Liver (tissue), 9 donors: ENCODE data around the gene ZNF280A. TPM values are rescaled to one million over a fixed set of nuclear protein-coding genes. Genes with fewer than 3 reads are reported as not detected.
"Not testable (repeated sequence)": the region's sequence is repeated elsewhere in the genome, so short reads cannot be mapped to it uniquely, and the experiment has no call there.

Experiments used
- DNase-seq: peaks from one replicate; pipeline ENCODE4 v3.0.0-alpha.2; 2017; ENCODE audit warnings: low spot score
- H3K27ac ChIP-seq, 2 donors: one replicate each; pipeline ENCODE4 v1.7.0; 2013; ENCODE audit warnings: inconsistent platforms in 2 of 2, low read length in 2 of 2, control low read depth in 1 of 2, low read depth in 1 of 2, mild to moderate bottlenecking in 1 of 2
- H3K27me3 ChIP-seq, 4 donors: one replicate each; pipeline versions ENCODE4 v1.6.1 to v1.7.0; 2013; ENCODE audit warnings: low read length in 3 of 4, inconsistent platforms in 1 of 4, mild to moderate bottlenecking in 1 of 4, moderate library complexity in 1 of 4; ENCODE audit not compliant: control insufficient read depth in 4 of 4, insufficient read depth in 4 of 4
- H3K36me3 ChIP-seq, 4 donors: one replicate each; pipeline versions ENCODE4 v1.6.1 to v1.7.0; 2013; ENCODE audit warnings: low read length in 3 of 4, mild to moderate bottlenecking in 3 of 4, low read depth in 1 of 4, moderate library complexity in 1 of 4; ENCODE audit not compliant: control insufficient read depth in 4 of 4, insufficient read depth in 3 of 4
- H3K4me1 ChIP-seq, 4 donors: one replicate each; pipeline versions ENCODE4 v1.6.1 to v1.7.0; 2013; ENCODE audit warnings: low read length in 3 of 4, mild to moderate bottlenecking in 3 of 4, moderate library complexity in 1 of 4; ENCODE audit not compliant: control insufficient read depth in 4 of 4, insufficient read depth in 4 of 4
- H3K4me3 ChIP-seq, 3 donors: one replicate each; pipeline versions ENCODE4 v1.6.1 to v1.7.0; 2013; ENCODE audit warnings: low read length in 3 of 3, control low read depth in 1 of 3, low read depth in 1 of 3, mild to moderate bottlenecking in 1 of 3
- H3K9ac ChIP-seq, 2 donors: one replicate each; pipeline ENCODE4 v1.7.0; 2013; ENCODE audit warnings: low read length in 2 of 2, mild to moderate bottlenecking in 2 of 2, moderate library complexity in 2 of 2, control low read depth in 1 of 2, low read depth in 1 of 2
- H3K9me3 ChIP-seq, 4 donors: one replicate each; pipeline versions ENCODE4 v1.6.1 to v1.7.0; 2013; ENCODE audit warnings: low read length in 3 of 4; ENCODE audit not compliant: control insufficient read depth in 4 of 4
- FOXA1 ChIP-seq: IDR thresholded peaks from 2 replicates; pipeline ENCODE4 v1.6.1; 2016; ENCODE audit warnings: antibody characterized with exemption
- FOXA2 ChIP-seq: IDR thresholded peaks from 2 replicates; pipeline ENCODE4 v1.6.1; 2016; ENCODE audit warnings: antibody characterized with exemption
- HNF4A ChIP-seq, 2 donors: conservative IDR thresholded peaks; 2 replicates each; pipeline ENCODE4 v1.6.1; 2016; ENCODE audit warnings: antibody characterized with exemption in 2 of 2, mild to moderate bottlenecking in 2 of 2
- JUND ChIP-seq, 2 donors: IDR thresholded peaks; 2 replicates each; pipeline ENCODE4 v1.6.1; 2016; ENCODE audit warnings: antibody characterized with exemption in 2 of 2
- RXRA ChIP-seq, 2 donors: IDR thresholded peaks; 2 replicates each; pipeline ENCODE4 v1.6.1; 2017 to 2018; ENCODE audit warnings: antibody characterized with exemption in 2 of 2, mild to moderate bottlenecking in 1 of 2
- SP1 ChIP-seq: IDR thresholded peaks from 2 replicates; pipeline ENCODE4 v1.6.1; 2018; ENCODE audit warnings: antibody characterized with exemption, mild to moderate bottlenecking
- YY1 ChIP-seq: IDR thresholded peaks from 2 replicates; pipeline ENCODE4 v1.6.1; 2016; ENCODE audit warnings: antibody characterized with exemption, mild to moderate bottlenecking
- WGBS: extraction: QIAGEN DNeasy Blood & Tissue Kit; methylation state at CpG from one replicate; pipeline ENCODE4 v1.1.7; 2013; 5-methylcytosine and 5-hydroxymethylcytosine counted together
- polyA plus RNA-seq, 2 donors: library from polyadenylated mRNA; stranded (reverse) in 1 of 2; unstranded in 1 of 2; fragments of 200-250 nt in 1 of 2; fragments of >200 nt in 1 of 2; fragmentation: Nextera tagmentation in 1 of 2; extraction: Ambion mirVana in 1 of 2; gene quantifications; one replicate each; pipeline versions ENCODE4 v1.2.1 to v1.2.3, GENCODE V29; 2013 to 2015
- total RNA-seq, 2 donors: library from RNA; depleted of rRNA; stranded (reverse); fragments of >200 nt; gene quantifications; one replicate each; pipeline ENCODE4 v1.2.3, GENCODE V29; 2014
- TF ChIP-seq, protein P1 (sequence below): fragments of 150-350 bp; IDR thresholded peaks from 2 replicates; pipeline ENCODE4 v1.5.1; 2017; ENCODE audit warnings: improper control_type of control experiment, low read depth, low read length; ENCODE audit not compliant: missing input control
- TF ChIP-seq, protein P2 (sequence below): IDR thresholded peaks from 2 replicates; pipeline ENCODE4 v1.6.1; 2016; ENCODE audit warnings: antibody characterized with exemption, mild to moderate bottlenecking
- TF ChIP-seq, protein P3 (sequence below): IDR thresholded peaks from 2 replicates; pipeline ENCODE4 v1.6.1; 2016; ENCODE audit warnings: antibody characterized with exemption
- TF ChIP-seq, protein P4 (sequence below): IDR thresholded peaks from 2 replicates; pipeline ENCODE4 v1.6.1; 2016; ENCODE audit warnings: antibody characterized with exemption
- donor health status: healthy.
- donor health status: healthy.
- donor health status: healthy.
- donor health status: healthy.
- donor health status: healthy.

The ZNF280A gene
- total and polyA plus RNA-seq, 4 donors = not detected

DNA sequence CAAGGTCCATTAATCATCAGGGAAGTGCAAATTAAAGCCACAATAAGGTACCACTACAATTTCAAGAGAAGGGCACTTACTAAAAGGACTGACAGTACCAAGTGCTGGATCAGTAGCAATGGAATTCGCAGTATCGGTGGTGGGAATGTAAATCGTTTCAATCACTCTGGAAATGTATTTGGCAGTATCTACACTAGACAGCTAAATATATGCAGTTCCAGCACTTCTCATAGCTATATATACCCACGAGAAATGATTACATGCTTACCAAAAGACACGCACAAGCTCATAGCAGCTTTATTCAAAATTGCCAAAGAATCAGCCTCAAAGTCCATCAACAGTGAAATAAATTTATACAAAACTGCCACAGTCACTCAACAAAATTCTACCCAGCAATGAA lies 7.1 kb downstream of the ZNF280A start:
- Histone ChIP-seq H3K9me3 (peaks cover 0 to 3% (median 1%) of the 10 kb centered on the region in 4 donors), H3K27me3 (peaks cover 0 to 9% (median under 1%) of the 10 kb centered on the region in 4 donors), H3K27ac (no peak overlapping the region), H3K4me3 (no peak overlapping the region), H3K9ac (no peak overlapping the region), H3K4me1 (peaks cover 0 to 4% (median 2%) of the 10 kb centered on the region in 4 donors), H3K36me3 (no peaks in the 10 kb centered on the region)
- no peak for TF ChIP-seq HNF4A (conservative IDR thresholded peaks at IDR 0.05)
- TF ChIP-seq JUND (IDR thresholded peaks at IDR 0.05) = no peak
- no peak for TF ChIP-seq SP1
- TF ChIP-seq, protein P1, sequence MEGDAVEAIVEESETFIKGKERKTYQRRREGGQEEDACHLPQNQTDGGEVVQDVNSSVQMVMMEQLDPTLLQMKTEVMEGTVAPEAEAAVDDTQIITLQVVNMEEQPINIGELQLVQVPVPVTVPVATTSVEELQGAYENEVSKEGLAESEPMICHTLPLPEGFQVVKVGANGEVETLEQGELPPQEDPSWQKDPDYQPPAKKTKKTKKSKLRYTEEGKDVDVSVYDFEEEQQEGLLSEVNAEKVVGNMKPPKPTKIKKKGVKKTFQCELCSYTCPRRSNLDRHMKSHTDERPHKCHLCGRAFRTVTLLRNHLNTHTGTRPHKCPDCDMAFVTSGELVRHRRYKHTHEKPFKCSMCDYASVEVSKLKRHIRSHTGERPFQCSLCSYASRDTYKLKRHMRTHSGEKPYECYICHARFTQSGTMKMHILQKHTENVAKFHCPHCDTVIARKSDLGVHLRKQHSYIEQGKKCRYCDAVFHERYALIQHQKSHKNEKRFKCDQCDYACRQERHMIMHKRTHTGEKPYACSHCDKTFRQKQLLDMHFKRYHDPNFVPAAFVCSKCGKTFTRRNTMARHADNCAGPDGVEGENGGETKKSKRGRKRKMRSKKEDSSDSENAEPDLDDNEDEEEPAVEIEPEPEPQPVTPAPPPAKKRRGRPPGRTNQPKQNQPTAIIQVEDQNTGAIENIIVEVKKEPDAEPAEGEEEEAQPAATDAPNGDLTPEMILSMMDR = no peak
- TF ChIP-seq FOXA1 = no peak
- no peak for TF ChIP-seq YY1
- TF ChIP-seq RXRA (IDR thresholded peaks at IDR 0.05) = no peak
- TF ChIP-seq FOXA2 = no peak
- TF ChIP-seq, protein P2, sequence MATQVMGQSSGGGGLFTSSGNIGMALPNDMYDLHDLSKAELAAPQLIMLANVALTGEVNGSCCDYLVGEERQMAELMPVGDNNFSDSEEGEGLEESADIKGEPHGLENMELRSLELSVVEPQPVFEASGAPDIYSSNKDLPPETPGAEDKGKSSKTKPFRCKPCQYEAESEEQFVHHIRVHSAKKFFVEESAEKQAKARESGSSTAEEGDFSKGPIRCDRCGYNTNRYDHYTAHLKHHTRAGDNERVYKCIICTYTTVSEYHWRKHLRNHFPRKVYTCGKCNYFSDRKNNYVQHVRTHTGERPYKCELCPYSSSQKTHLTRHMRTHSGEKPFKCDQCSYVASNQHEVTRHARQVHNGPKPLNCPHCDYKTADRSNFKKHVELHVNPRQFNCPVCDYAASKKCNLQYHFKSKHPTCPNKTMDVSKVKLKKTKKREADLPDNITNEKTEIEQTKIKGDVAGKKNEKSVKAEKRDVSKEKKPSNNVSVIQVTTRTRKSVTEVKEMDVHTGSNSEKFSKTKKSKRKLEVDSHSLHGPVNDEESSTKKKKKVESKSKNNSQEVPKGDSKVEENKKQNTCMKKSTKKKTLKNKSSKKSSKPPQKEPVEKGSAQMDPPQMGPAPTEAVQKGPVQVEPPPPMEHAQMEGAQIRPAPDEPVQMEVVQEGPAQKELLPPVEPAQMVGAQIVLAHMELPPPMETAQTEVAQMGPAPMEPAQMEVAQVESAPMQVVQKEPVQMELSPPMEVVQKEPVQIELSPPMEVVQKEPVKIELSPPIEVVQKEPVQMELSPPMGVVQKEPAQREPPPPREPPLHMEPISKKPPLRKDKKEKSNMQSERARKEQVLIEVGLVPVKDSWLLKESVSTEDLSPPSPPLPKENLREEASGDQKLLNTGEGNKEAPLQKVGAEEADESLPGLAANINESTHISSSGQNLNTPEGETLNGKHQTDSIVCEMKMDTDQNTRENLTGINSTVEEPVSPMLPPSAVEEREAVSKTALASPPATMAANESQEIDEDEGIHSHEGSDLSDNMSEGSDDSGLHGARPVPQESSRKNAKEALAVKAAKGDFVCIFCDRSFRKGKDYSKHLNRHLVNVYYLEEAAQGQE = no peak
- TF ChIP-seq, protein P3, sequence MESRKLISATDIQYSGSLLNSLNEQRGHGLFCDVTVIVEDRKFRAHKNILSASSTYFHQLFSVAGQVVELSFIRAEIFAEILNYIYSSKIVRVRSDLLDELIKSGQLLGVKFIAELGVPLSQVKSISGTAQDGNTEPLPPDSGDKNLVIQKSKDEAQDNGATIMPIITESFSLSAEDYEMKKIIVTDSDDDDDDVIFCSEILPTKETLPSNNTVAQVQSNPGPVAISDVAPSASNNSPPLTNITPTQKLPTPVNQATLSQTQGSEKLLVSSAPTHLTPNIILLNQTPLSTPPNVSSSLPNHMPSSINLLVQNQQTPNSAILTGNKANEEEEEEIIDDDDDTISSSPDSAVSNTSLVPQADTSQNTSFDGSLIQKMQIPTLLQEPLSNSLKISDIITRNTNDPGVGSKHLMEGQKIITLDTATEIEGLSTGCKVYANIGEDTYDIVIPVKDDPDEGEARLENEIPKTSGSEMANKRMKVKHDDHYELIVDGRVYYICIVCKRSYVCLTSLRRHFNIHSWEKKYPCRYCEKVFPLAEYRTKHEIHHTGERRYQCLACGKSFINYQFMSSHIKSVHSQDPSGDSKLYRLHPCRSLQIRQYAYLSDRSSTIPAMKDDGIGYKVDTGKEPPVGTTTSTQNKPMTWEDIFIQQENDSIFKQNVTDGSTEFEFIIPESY = no peak
- TF ChIP-seq, protein P4, sequence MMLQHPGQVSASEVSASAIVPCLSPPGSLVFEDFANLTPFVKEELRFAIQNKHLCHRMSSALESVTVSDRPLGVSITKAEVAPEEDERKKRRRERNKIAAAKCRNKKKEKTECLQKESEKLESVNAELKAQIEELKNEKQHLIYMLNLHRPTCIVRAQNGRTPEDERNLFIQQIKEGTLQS = no peak
- WGBS = 80% methylated on average over 5 of the region's 5 CpGs
- no peak for DNase-seq

DNA sequence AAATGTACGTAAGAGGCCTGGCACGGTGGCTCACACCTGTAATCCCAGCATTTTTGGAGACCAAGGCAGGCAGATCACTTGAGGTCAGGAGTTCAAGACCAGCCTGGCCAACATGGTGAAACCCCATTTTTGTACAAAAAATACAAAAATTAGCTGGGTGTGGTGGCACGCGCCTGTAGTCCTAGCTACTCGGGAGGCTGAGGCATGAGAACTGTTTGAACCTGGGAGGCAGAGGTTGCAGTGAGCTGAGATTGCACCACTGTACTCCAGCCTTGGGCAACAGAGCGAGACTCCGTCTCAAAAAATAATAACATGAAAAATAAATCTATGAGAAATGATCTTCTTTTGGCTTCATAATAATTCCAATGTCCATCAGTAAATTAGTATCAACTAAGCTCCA lies 9.2 kb downstream of the ZNF280A start:
- not testable (repeated sequence) for H3K4me3 ChIP-seq, H3K27ac ChIP-seq, H3K36me3 ChIP-seq, H3K9ac ChIP-seq, DNase-seq, H3K4me1 ChIP-seq, H3K9me3 ChIP-seq, H3K27me3 ChIP-seq
- WGBS = 95% methylated on average over 7 of the region's 7 CpGs

DNA sequence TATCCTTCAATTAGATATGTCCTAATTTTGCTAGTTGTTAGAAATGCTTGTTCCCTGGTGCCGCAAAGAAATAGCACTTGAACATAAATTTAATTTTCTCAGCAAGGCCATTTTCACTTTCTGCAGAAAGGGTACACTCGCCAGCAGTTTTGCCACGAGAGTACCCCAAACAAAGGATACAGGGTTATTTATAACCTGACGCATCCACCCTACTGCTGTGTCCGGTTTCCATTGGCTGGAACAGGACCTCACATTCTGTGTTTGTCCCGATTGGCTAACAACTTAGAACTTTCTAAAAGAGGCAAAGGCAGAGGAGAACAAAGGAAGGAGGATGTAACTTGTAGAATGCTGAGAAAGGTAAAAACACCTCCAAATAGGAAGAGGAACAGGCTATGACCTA lies 10.2 kb downstream of the ZNF280A start:
- not testable (repeated sequence) for H3K36me3 ChIP-seq, H3K9ac ChIP-seq, H3K4me1 ChIP-seq, H3K27ac ChIP-seq, DNase-seq, H3K9me3 ChIP-seq, H3K4me3 ChIP-seq, H3K27me3 ChIP-seq
- 95% methylated on average over 6 of the region's 6 CpGs for WGBS
